Stimulated activated naive B cell treated with anti-CD40 and anti-IgM and Interleukin-4, amounts not matched to agents 10 μg/mL and 1 μg/mL and 100 μg/mL, for 72 hours (primary cell): Measurements from ENCODE around the gene CFAP210.
"Not testable (repeated sequence)": the region's sequence is repeated elsewhere in the genome, so short reads cannot be mapped to it uniquely, and the experiment has no call there.

ENCODE experiments used
- ATAC-seq, 2 donors: fragments of 150-1000 bp; cut with Tn5 transposase; replicated peaks; 2 replicates each; pipeline ENCODE4 v1.10.0; 2021; ENCODE audit warnings: moderate library complexity in 1 of 2
- DNase-seq: peaks from one replicate; pipeline ENCODE4 v3.0.0; 2021
- H3K27ac Mint-ChIP-seq: one replicate; pipeline ENCODE4 v1.8.0; 2022; ENCODE audit warnings: mild to moderate bottlenecking, mixed read lengths
- H3K27me3 Mint-ChIP-seq, 2 donors: one replicate each; pipeline ENCODE4 v1.8.0; 2022; ENCODE audit warnings: mixed read lengths in 2 of 2
- H3K36me3 Mint-ChIP-seq, 2 donors: one replicate each; pipeline ENCODE4 v1.8.0; 2022; ENCODE audit warnings: mixed read lengths in 2 of 2, mild to moderate bottlenecking in 1 of 2
- H3K4me1 Mint-ChIP-seq, 2 donors: one replicate each; pipeline ENCODE4 v1.8.0; 2022; ENCODE audit warnings: mixed read lengths in 2 of 2, mild to moderate bottlenecking in 1 of 2
- H3K4me3 Mint-ChIP-seq, 2 donors: one replicate each; pipeline ENCODE4 v1.8.0; 2022; ENCODE audit warnings: mild to moderate bottlenecking in 2 of 2, mixed read lengths in 2 of 2, moderate library complexity in 1 of 2
- H3K9me3 Mint-ChIP-seq, 2 donors: one replicate each; pipeline ENCODE4 v1.8.0; 2022; ENCODE audit warnings: mixed read lengths in 2 of 2, mild to moderate bottlenecking in 1 of 2

CFAP210 gene

GRCh38 chr2:169599568-169599967, 94.6 kb downstream of the CFAP210 start:
- peaks cover 9 to 21% of the 10 kb centered on the region in 2 donors for H3K36me3 Mint-ChIP-seq
- H3K9me3 Mint-ChIP-seq = no peaks in the 10 kb centered on the region
- DNase-seq = no peak
- H3K27ac Mint-ChIP-seq = no peak overlapping the region
- H3K27me3 Mint-ChIP-seq = no peaks in the 10 kb centered on the region
- H3K4me1 Mint-ChIP-seq = peaks cover 12 to 34% of the 10 kb centered on the region in 2 donors
- ATAC-seq = no peak
- H3K4me3 Mint-ChIP-seq = no peak overlapping the region

DNA sequence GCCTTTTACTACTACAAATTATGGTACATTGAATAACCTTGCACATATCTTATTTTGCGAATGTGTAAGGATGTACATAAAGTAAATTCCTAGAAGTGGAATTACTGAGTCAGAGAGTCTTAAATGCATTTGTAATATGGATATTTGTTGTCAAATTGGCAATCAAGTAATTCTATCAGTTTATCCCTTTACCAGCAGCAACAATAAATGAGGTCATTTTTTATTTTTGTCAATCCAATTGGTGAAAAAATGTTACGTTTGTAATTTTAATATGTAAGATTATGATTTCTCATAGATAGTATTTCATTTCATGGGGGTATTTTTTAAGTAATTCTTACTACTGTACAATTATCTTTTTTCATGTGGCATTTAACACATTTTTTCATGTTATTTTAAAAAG, 95.2 kb downstream of the CFAP210 start:
- ATAC-seq = no peak
- peaks cover 9 to 21% of the 10 kb centered on the region in 2 donors for H3K36me3 Mint-ChIP-seq

GRCh38 chr2:169596546-169596945, 97.7 kb downstream of the CFAP210 start:
- not testable (repeated sequence) for DNase-seq, H3K4me3 Mint-ChIP-seq, H3K27ac Mint-ChIP-seq

More for the DNA sequence above, 95.2 kb downstream of the CFAP210 start:
- no peaks in the 10 kb centered on the region for H3K27me3 Mint-ChIP-seq
- H3K27ac Mint-ChIP-seq = no peak overlapping the region
- H3K9me3 Mint-ChIP-seq = no peaks in the 10 kb centered on the region
- H3K4me1 Mint-ChIP-seq = peaks cover 12 to 34% of the 10 kb centered on the region in 2 donors
- H3K4me3 Mint-ChIP-seq = no peak overlapping the region
- no peak for DNase-seq

More at GRCh38 chr2:169596546-169596945, 97.7 kb downstream of the CFAP210 start:
- not testable (repeated sequence) for ATAC-seq, H3K9me3 Mint-ChIP-seq, H3K27me3 Mint-ChIP-seq
- Mint-ChIP-seq H3K36me3 (peaks cover 15 to 24% of the 10 kb centered on the region in 2 donors), H3K4me1 (peaks cover 12 to 27% of the 10 kb centered on the region in 2 donors)
